Measurements from ENCODE around the gene DDX6.

GRCh38 chr11:118752654-118753053, 38.3 kb downstream of the DDX6 start:
- TF ChIP-seq CTCF (IDR thresholded peaks at IDR 0.05) = no peak
- TF ChIP-seq POLR2A (IDR thresholded peaks at IDR 0.05) = no peak
